GM23338 (cell line): ENCODE measurements around the gene ESPN. TPM values are rescaled to one million over a fixed set of nuclear protein-coding genes. Genes with fewer than 3 reads are reported as not detected.

Source experiments
- ATAC-seq: fragments of 200-7000 bp; cut with Tn5 transposase; 3 replicates; pipeline ENCODE4 v1.9.1; 2020
- DNase-seq: peaks from one replicate; pipeline ENCODE4 v3.0.0-alpha.2; 2015; ENCODE audit warnings: low spot score
- H2AFZ ChIP-seq: fragments of 200-600 bp; sonication (generic); 2 replicates; pipeline ENCODE4 v1.8.0; 2016; ENCODE audit warnings: antibody characterized with exemption, mild to moderate bottlenecking, moderate library complexity
- H3F3A ChIP-seq: fragments of 200-600 bp; sonication (generic); replicated peaks from 2 replicates; pipeline ENCODE4 v1.8.0; 2017; ENCODE audit warnings: antibody characterized with exemption, mixed run types, low read depth
- H3K27ac ChIP-seq: fragments of 200-600 bp; sonication (generic); 2 replicates; pipeline ENCODE4 v1.6.1; 2016; ENCODE audit warnings: low read depth
- H3K27me3 ChIP-seq: fragments of 200-600 bp; sonication (generic); 2 replicates; pipeline ENCODE4 v1.8.0; 2016; ENCODE audit warnings: mild to moderate bottlenecking, mixed run types, moderate library complexity; ENCODE audit not compliant: insufficient read depth
- H3K36me3 ChIP-seq: fragments of 200-600 bp; sonication (generic); 2 replicates; pipeline ENCODE4 v1.8.0; 2016; ENCODE audit warnings: mild to moderate bottlenecking; ENCODE audit not compliant: insufficient read depth
- H3K4me1 ChIP-seq: fragments of 200-600 bp; sonication (generic); 2 replicates; pipeline ENCODE4 v1.8.0; 2016; ENCODE audit warnings: mild to moderate bottlenecking, moderate library complexity; ENCODE audit not compliant: insufficient read depth
- H3K4me2 ChIP-seq: fragments of 200-600 bp; sonication (generic); 2 replicates; pipeline ENCODE4 v1.7.1; 2017; ENCODE audit warnings: mixed run types
- H3K4me3 ChIP-seq: fragments of 200-600 bp; sonication (generic); 2 replicates; pipeline ENCODE4 v1.6.1; 2016; ENCODE audit warnings: mixed run types
- H3K79me2 ChIP-seq: fragments of 200-600 bp; sonication (generic); replicated peaks from 2 replicates; pipeline ENCODE4 v1.8.0; 2017; ENCODE audit warnings: mild to moderate bottlenecking; ENCODE audit not compliant: insufficient read depth
- H3K9me2 ChIP-seq: fragments of 200-600 bp; sonication (generic); 2 replicates; pipeline ENCODE4 v1.8.0; 2017; ENCODE audit not compliant: insufficient read depth
- H4K20me1 ChIP-seq: fragments of 200-600 bp; sonication (generic); replicated peaks from 2 replicates; pipeline ENCODE4 v1.8.0; 2017; ENCODE audit warnings: mild to moderate bottlenecking; ENCODE audit not compliant: insufficient read depth
- H3K27ac Mint-ChIP-seq: 2 replicates; pipeline ENCODE4 v1.8.0; 2020; ENCODE audit warnings: inconsistent platforms, mild to moderate bottlenecking, moderate library complexity, mixed read lengths
- H3K27me3 Mint-ChIP-seq: 3 replicates; pipeline ENCODE4 v1.8.0; 2022; ENCODE audit warnings: low read depth, mild to moderate bottlenecking, moderate library complexity, mixed read lengths, inconsistent platforms; ENCODE audit not compliant: insufficient read depth, poor library complexity
- H3K36me3 Mint-ChIP-seq: 3 replicates; pipeline ENCODE4 v1.8.0; 2021; ENCODE audit warnings: low read depth, mild to moderate bottlenecking, inconsistent platforms, moderate library complexity, mixed read lengths
- H3K4me1 Mint-ChIP-seq: 3 replicates; pipeline ENCODE4 v1.8.0; 2020; ENCODE audit warnings: mild to moderate bottlenecking, inconsistent platforms, mixed read lengths
- H3K4me3 Mint-ChIP-seq: 3 replicates; pipeline ENCODE4 v1.8.0; 2021; ENCODE audit warnings: moderate library complexity, mild to moderate bottlenecking, inconsistent platforms, mixed read lengths
- H3K9me3 Mint-ChIP-seq: 3 replicates; pipeline ENCODE4 v1.8.0; 2020; ENCODE audit warnings: moderate library complexity, mild to moderate bottlenecking, inconsistent platforms, mixed read lengths
- CREB1 ChIP-seq: fragments of 250-450 bp; sonication (Bioruptor Pico); IDR thresholded peaks from 2 replicates; pipeline ENCODE4 v1.5.0; 2020; ENCODE audit warnings: low read depth, mild to moderate bottlenecking, moderate library complexity
- CTCF ChIP-seq, 2 experiments: fragments of 200-600 bp in 1 of 2; sonication (generic) in 1 of 2; conservative IDR thresholded peaks; 2 replicates each; pipeline versions ENCODE4 v1.5.1 to v1.6.1; 2016 to 2017; ENCODE audit warnings: antibody characterized with exemption in 2 of 2, low read depth in 2 of 2, mild to moderate bottlenecking in 2 of 2, moderate library complexity in 1 of 2
- EZH2 ChIP-seq: fragments of 200-600 bp; sonication (generic); IDR thresholded peaks from one replicate; pipeline ENCODE4 v1.8.0; 2017; ENCODE audit warnings: antibody characterized with exemption, mild to moderate bottlenecking, low read depth; ENCODE audit not compliant: unreplicated experiment
- NANOG ChIP-seq: IDR thresholded peaks from 2 replicates; pipeline ENCODE4 v1.6.1; 2016; ENCODE audit warnings: antibody characterized with exemption, borderline replicate concordance
- POLR2AphosphoS5 ChIP-seq: IDR thresholded peaks from 2 replicates; pipeline ENCODE4 v1.6.1; 2016; ENCODE audit warnings: antibody characterized with exemption, low read depth
- STAT1 ChIP-seq: IDR thresholded peaks from one replicate; pipeline ENCODE4 v1.6.1; 2016; ENCODE audit warnings: antibody characterized with exemption; ENCODE audit not compliant: unreplicated experiment
- ZNF114 ChIP-seq: fragments of 250-450 bp; sonication (Bioruptor Pico); IDR thresholded peaks from 2 replicates; pipeline ENCODE4 v1.5.0; 2020; ENCODE audit warnings: mild to moderate bottlenecking, moderate library complexity
- ZNF331 ChIP-seq: fragments of 250-450 bp; sonication (Bioruptor Pico); IDR thresholded peaks from 2 replicates; pipeline ENCODE4 v1.5.0; 2020; ENCODE audit warnings: low read depth, mild to moderate bottlenecking, moderate library complexity
- polyA plus RNA-seq: library from polyadenylated mRNA; unstranded; fragments of >200 nt; fragmentation: Nextera tagmentation; extraction: Ambion mirVana; gene quantifications from 2 replicates; pipeline ENCODE4 v1.2.1, GENCODE V29; 2016
- total RNA-seq: library from RNA; depleted of rRNA; stranded (reverse); fragments of >200 nt; shearing (Covaris generic); gene quantifications from 2 replicates; pipeline ENCODE4 v1.2.3, GENCODE V29; 2014
- TF ChIP-seq, protein P1 (sequence below): IDR thresholded peaks from one replicate; pipeline ENCODE4 v1.6.1; 2018; ENCODE audit warnings: antibody characterized with exemption; ENCODE audit not compliant: unreplicated experiment

The ESPN gene
- total and polyA plus RNA-seq, 2 experiments from 2014 or later, result 12.2 to 13.6 TPM

DNA sequence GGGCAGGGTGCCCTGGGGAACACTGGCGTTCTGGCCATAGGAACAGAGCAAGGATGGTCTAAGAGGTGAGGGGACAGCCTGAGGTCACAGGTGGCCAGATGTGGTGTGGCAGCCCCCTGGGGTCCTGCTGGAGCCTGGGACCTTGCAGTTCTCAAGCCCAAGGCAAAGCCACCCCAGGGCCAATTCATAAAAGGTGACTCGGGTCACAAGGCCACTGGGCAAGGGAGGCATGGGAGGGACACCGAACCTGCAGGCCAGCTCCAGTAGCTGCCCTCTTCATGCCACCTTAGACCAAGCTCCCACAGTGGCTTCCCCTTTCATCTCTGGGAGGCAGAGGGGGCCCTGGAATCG is 22.1 kb downstream of the ESPN start:
- peak overlapping the region; percentile 70 for H3K4me3 ChIP-seq
- H3K27ac Mint-ChIP-seq, result no peak overlapping the region
- DNase-seq (no peak), ATAC-seq (no peak)
- peaks cover 29% of the 10 kb centered on the region for H3K4me1 Mint-ChIP-seq
- H3K79me2 ChIP-seq, result no peaks in the 10 kb centered on the region
- H4K20me1 ChIP-seq, result no peaks in the 10 kb centered on the region
- peaks cover 7% of the 10 kb centered on the region; the same call in 1 of the 2 replicates for H3K4me1 ChIP-seq
- H3K9me2 ChIP-seq, result no peaks in the 10 kb centered on the region
- peaks cover 5% of the 10 kb centered on the region; the same call in 1 of the 2 replicates for H3K27me3 ChIP-seq
- peak overlapping the region; percentile 84 for H3K4me2 ChIP-seq
- TF ChIP-seq CTCF (conservative IDR thresholded peaks at IDR 0.05; ENCODE audit: low read depth in 2 of 2) (no peak), EZH2 (no peak), STAT1 (no peak), ZNF331 (CRISPR knock-in tag) (no peak), NANOG (no peak), ZNF114 (CRISPR knock-in tag) (no peak)
- H2AFZ ChIP-seq, result no peak overlapping the region; the same call in 1 of the 2 replicates
- no peak overlapping the region for H3K27ac ChIP-seq
- no peaks in the 10 kb centered on the region for H3K36me3 ChIP-seq
- no peaks in the 10 kb centered on the region for H3K9me3 Mint-ChIP-seq
- H3K36me3 Mint-ChIP-seq, result no peaks in the 10 kb centered on the region
- H3F3A ChIP-seq, result peaks cover 4% of the 10 kb centered on the region; the same call in 1 of the 2 replicates
- peak overlapping the region; percentile 74 for H3K4me3 Mint-ChIP-seq
- peaks cover 14% of the 10 kb centered on the region for H3K27me3 Mint-ChIP-seq

- H3K4me3 ChIP-seq, result peak overlapping the region; percentile 70
- H3K36me3 ChIP-seq, result no peaks in the 10 kb centered on the region
- TF ChIP-seq CREB1 (CRISPR knock-in tag) (0 out of 2 replicates have a peak, but pooled peaks have one; percentile 6), POLR2AphosphoS5 (peak; percentile 55), CTCF (conservative IDR thresholded peaks at IDR 0.05; ENCODE audit: low read depth in 2 of 2) (peak in 1 of 2 experiments; percentile 29; a peak in 2 of 4 replicates)
- TF ChIP-seq, protein P1, sequence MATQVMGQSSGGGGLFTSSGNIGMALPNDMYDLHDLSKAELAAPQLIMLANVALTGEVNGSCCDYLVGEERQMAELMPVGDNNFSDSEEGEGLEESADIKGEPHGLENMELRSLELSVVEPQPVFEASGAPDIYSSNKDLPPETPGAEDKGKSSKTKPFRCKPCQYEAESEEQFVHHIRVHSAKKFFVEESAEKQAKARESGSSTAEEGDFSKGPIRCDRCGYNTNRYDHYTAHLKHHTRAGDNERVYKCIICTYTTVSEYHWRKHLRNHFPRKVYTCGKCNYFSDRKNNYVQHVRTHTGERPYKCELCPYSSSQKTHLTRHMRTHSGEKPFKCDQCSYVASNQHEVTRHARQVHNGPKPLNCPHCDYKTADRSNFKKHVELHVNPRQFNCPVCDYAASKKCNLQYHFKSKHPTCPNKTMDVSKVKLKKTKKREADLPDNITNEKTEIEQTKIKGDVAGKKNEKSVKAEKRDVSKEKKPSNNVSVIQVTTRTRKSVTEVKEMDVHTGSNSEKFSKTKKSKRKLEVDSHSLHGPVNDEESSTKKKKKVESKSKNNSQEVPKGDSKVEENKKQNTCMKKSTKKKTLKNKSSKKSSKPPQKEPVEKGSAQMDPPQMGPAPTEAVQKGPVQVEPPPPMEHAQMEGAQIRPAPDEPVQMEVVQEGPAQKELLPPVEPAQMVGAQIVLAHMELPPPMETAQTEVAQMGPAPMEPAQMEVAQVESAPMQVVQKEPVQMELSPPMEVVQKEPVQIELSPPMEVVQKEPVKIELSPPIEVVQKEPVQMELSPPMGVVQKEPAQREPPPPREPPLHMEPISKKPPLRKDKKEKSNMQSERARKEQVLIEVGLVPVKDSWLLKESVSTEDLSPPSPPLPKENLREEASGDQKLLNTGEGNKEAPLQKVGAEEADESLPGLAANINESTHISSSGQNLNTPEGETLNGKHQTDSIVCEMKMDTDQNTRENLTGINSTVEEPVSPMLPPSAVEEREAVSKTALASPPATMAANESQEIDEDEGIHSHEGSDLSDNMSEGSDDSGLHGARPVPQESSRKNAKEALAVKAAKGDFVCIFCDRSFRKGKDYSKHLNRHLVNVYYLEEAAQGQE, result no peak
- H3K4me1 Mint-ChIP-seq, result peaks cover 29% of the 10 kb centered on the region
- peak overlapping the region; percentile 52 for H3K27ac Mint-ChIP-seq
- H2AFZ ChIP-seq, result no peak overlapping the region; the same call in 1 of the 2 replicates
- no peaks in the 10 kb centered on the region; the same call in 1 of the 2 replicates for H3K27me3 ChIP-seq
- H3K79me2 ChIP-seq, result no peaks in the 10 kb centered on the region
- no peaks in the 10 kb centered on the region for H3K9me2 ChIP-seq
- peak overlapping the region; percentile 74 for H3K4me3 Mint-ChIP-seq
- ATAC-seq (peak; percentile 18), DNase-seq (peak; percentile 79)
- H3F3A ChIP-seq, result peaks cover 4% of the 10 kb centered on the region; the same call in 1 of the 2 replicates
- H3K4me2 ChIP-seq, result peak overlapping the region; percentile 84
- no peaks in the 10 kb centered on the region for H4K20me1 ChIP-seq
- no peaks in the 10 kb centered on the region for H3K36me3 Mint-ChIP-seq
- no peaks in the 10 kb centered on the region for H3K9me3 Mint-ChIP-seq
- peaks cover 7% of the 10 kb centered on the region; the same call in 1 of the 2 replicates for H3K4me1 ChIP-seq
- 0 out of 2 replicates have a peak overlapping the region, but pooled peaks have one; percentile 72 for H3K27ac ChIP-seq
- peaks cover 16% of the 10 kb centered on the region for H3K27me3 Mint-ChIP-seq
Measured at GRCh38 chr1:6447016-6447817, 22.6 kb downstream of the ESPN start.
